HepG2 (cell line): Measurements from ENCODE around the gene GCLM. TPM values are rescaled to one million over a fixed set of nuclear protein-coding genes. Genes with fewer than 3 reads are reported as not detected.
"Not testable (repeated sequence)": the region's sequence is repeated elsewhere in the genome, so short reads cannot be mapped to it uniquely, and the experiment has no call there.

Source experiments
- ATAC-seq: fragments of 200-7000 bp; cut with Tn5 transposase; 3 replicates; pipeline ENCODE4 v1.9.1; 2020; ENCODE audit warnings: mild to moderate bottlenecking, moderate library complexity
- BruUV-seq: library from RNA; stranded (reverse); fragments of 400-500 nt; replicated peaks from 2 replicates; lab custom pipeline; 2021; lab: Mats Ljungman, UMichigan
- CTCF ChIA-PET: fragments of 300-600 bp; formaldehyde crosslinking; extraction: SDS; loops from one replicate; lab custom pipeline; 2021; ENCODE audit warnings: low total read pairs, inconsistent platforms, low intra/inter-chr PET ratio; lab: Yijun Ruan, JAX
- POLR2A ChIA-PET: fragments of 350-600 bp; sonication (Branson Sonifier 250); formaldehyde crosslinking; loops from one replicate; lab custom pipeline; 2020; ENCODE audit warnings: antibody characterized with exemption, inconsistent platforms; lab: Yijun Ruan, JAX
- DNase-seq: peaks from one replicate; pipeline ENCODE4 v3.0.0-alpha.2; 2015; ENCODE audit warnings: low spot score
- FAIRE-seq: peaks from 3 replicates; lab custom pipeline; 2011; peaks lifted over from hg19 to GRCh38; lab: Jason Lieb, UNC
- H2AFZ ChIP-seq: one replicate; pipeline ENCODE4 v1.6.1; 2011; ENCODE audit warnings: low read length, inconsistent platforms
- H3K27ac ChIP-seq: fragments of 300-600 bp; 3 replicates; pipeline ENCODE4 v1.8.0; 2011; ENCODE audit warnings: mixed run types, mild to moderate bottlenecking, mixed read lengths, low read length, inconsistent platforms; ENCODE audit not compliant: insufficient read depth; ENCODE audit errors: extremely low read length
- H3K27me3 ChIP-seq, 2 experiments: fragments of 200-600 bp in 1 of 2; 2 replicates in 1 of 2; 3 replicates in 1 of 2; pipeline versions ENCODE4 v1.6.0 to v1.8.0; 2011; ENCODE audit warnings: low read length in 2 of 2, mild to moderate bottlenecking in 2 of 2, moderate library complexity in 2 of 2, inconsistent platforms in 1 of 2; ENCODE audit not compliant: insufficient read depth in 2 of 2, control insufficient read depth in 1 of 2
- H3K36me3 ChIP-seq, 2 experiments: fragments of 200-600 bp in 1 of 2; replicated peaks in 1 of 2; 2 replicates in 1 of 2; 3 replicates in 1 of 2; pipeline versions ENCODE4 v1.5.1 to v1.8.0; 2011; ENCODE audit warnings: low read length in 2 of 2, inconsistent platforms in 1 of 2; ENCODE audit not compliant: insufficient read depth in 2 of 2, control insufficient read depth in 1 of 2
- H3K4me1 ChIP-seq: 2 replicates; pipeline ENCODE4 v1.5.1; 2012; ENCODE audit warnings: low read length, inconsistent platforms; ENCODE audit not compliant: insufficient read depth
- H3K4me2 ChIP-seq: 2 replicates; pipeline ENCODE4 v1.6.0; 2011; ENCODE audit warnings: low read depth, low read length, inconsistent platforms
- H3K4me3 ChIP-seq, 3 experiments: fragments of 200-600 bp in 1 of 3; sonication (generic), shearing (Covaris generic) in 1 of 3; replicated peaks in 1 of 3; 2 replicates each; pipeline ENCODE4 v1.5.1; 2011 to 2016; ENCODE audit warnings: low read length in 3 of 3, inconsistent platforms in 2 of 3, low read depth in 2 of 3, mild to moderate bottlenecking in 2 of 3, control low read depth in 1 of 3, mixed read lengths in 1 of 3; ENCODE audit not compliant: insufficient read depth in 1 of 3
- H3K79me2 ChIP-seq: one replicate; pipeline ENCODE4 v1.6.1; 2011; ENCODE audit warnings: low read length, inconsistent platforms; ENCODE audit not compliant: insufficient read depth
- H3K9ac ChIP-seq: 2 replicates; pipeline ENCODE4 v1.6.0; 2011; ENCODE audit warnings: mild to moderate bottlenecking, low read depth, low read length, inconsistent platforms; ENCODE audit not compliant: insufficient read depth
- H3K9me3 ChIP-seq: 2 replicates; pipeline ENCODE4 v1.5.1; 2012; ENCODE audit warnings: mild to moderate bottlenecking, low read length
- H4K20me1 ChIP-seq: 2 replicates; pipeline ENCODE4 v1.6.0; 2011; ENCODE audit warnings: inconsistent platforms, mild to moderate bottlenecking, low read length, moderate library complexity; ENCODE audit not compliant: insufficient read depth
- FOXA1 ChIP-seq, 2 experiments: fragments of 450-650 bp in 1 of 2; sonication (generic) in 1 of 2; formaldehyde crosslinking in 1 of 2; IDR thresholded peaks; 2 replicates each; pipeline versions ENCODE4 v1.4.0 to v1.6.1; 2016 to 2020; ENCODE audit warnings: missing genetic modification reagents in 1 of 2
- FOXA3 ChIP-seq: IDR thresholded peaks from 2 replicates; pipeline ENCODE4 v1.6.1; 2016; ENCODE audit warnings: missing genetic modification reagents, missing compliant biosample characterization
- HOXA3 ChIP-seq: sonication (generic); formaldehyde crosslinking; IDR thresholded peaks from 2 replicates; pipeline ENCODE4 v1.5.0; 2020; ENCODE audit warnings: missing genetic modification reagents
- SALL1 ChIP-seq: sonication (generic); formaldehyde crosslinking; IDR thresholded peaks from 2 replicates; pipeline ENCODE4 v1.8.0; 2022; ENCODE audit warnings: mild to moderate bottlenecking, missing genetic modification reagents
- TAF1 ChIP-seq: sonication (generic); formaldehyde crosslinking; IDR thresholded peaks from 2 replicates; pipeline ENCODE4 v1.4.0; 2020; ENCODE audit warnings: missing genetic modification reagents
- WGBS: methylation state at CpG from one replicate; pipeline ENCODE4 v1.1.6; 2017; ENCODE audit warnings: low lambda C conversion rate; 5-methylcytosine and 5-hydroxymethylcytosine counted together
- in situ Hi-C: cut with HindIII; loops from 2 replicates; pipeline ENCODE4 v1.10.0; 2017; ENCODE audit warnings: low pct_unique_long_range_greater_than_20kb; ENCODE audit not compliant: extremely low pct_ligation_motif_present
- intact Hi-C: fragments of 100-400 bp; cut with micrococcal nuclease; formaldehyde crosslinking; loops from one replicate; pipeline ENCODE4 v1.10.0; 2022; ENCODE audit not compliant: unreplicated experiment
- polyA plus RNA-seq, 8 experiments: library from polyadenylated mRNA; depleted of rRNA in 3 of 8; stranded (reverse) in 7 of 8; unstranded in 1 of 8; fragments of >200 nt; fragmentation: Illumina TruSeq in 4 of 8; extraction: Trizol in 4 of 8; gene quantifications; 2 replicates each; pipeline versions ENCODE4 v1.2.1 to v1.2.3, GENCODE V29; 2011 to 2016; ENCODE audit warnings: low read depth in 4 of 8, missing spikeins in 1 of 8, mixed read lengths in 1 of 8; ENCODE audit not compliant: insufficient read depth in 1 of 8
- total RNA-seq, 5 experiments: library from RNA; depleted of rRNA; stranded (reverse); fragments of >200 nt; fragmentation: Illumina TruSeq; extraction: Trizol; gene quantifications; 2 replicates each; pipeline ENCODE4 v1.2.3, GENCODE V29; 2016; ENCODE audit warnings: low read depth in 1 of 5
- TF ChIP-seq, protein P1 (sequence below): sonication (generic); formaldehyde crosslinking; IDR thresholded peaks from 2 replicates; pipeline ENCODE4 v1.4.0; 2020; ENCODE audit warnings: missing genetic modification reagents, borderline replicate concordance
- TF ChIP-seq, protein P2 (sequence below): IDR thresholded peaks from 2 replicates; pipeline ENCODE4 v1.4.0; 2020; ENCODE audit warnings: mild to moderate bottlenecking, missing genetic modification reagents
- TF ChIP-seq, protein P3 (sequence below): sonication (generic); formaldehyde crosslinking; IDR thresholded peaks from 2 replicates; pipeline ENCODE4 v1.5.1; 2020; ENCODE audit warnings: mild to moderate bottlenecking, missing genetic modification reagents, moderate library complexity
- TF ChIP-seq, protein P4 (sequence below): sonication (generic); formaldehyde crosslinking; IDR thresholded peaks from 2 replicates; pipeline ENCODE4; 2020; ENCODE audit warnings: missing genetic modification reagents, mild to moderate bottlenecking, borderline replicate concordance

Gene GCLM
- total and polyA plus RNA-seq, 2 of the 13 experiments (the other 11 are each of a cell fraction or from before 2014, with no cell fraction given) = 8.7 to 29.9 TPM

DNA sequence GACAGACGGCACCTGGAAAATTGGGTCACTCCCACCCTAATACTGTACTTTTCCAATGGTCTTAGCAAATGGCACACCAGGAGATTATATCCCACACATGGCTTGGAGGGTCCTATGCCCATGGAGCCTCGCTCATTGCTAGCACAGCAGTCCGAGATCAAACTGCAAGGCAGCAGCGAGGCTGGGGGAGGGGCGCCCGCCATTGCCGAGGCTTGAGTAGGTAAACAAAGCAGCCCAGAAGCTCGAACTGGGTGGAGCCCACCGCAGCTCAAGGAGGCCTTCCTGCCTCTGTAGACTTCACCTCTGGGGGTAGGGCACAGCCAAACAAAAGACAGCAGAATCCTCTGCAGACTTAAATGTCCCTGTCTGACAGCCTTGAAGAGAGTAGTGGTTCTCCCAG, 53.2 kb downstream of the GCLM start:
- not testable (repeated sequence) for ATAC-seq
- POLR2A ChIA-PET = interaction anchor here (1.3 to 1.9 kb wide), 2 partner anchors 10 to 13 kb away, joined by 3 to 6 read pairs; no protein-coding TSS in a partner anchor
- 11% methylated on average over 2 of the region's 9 CpGs for WGBS

More for the DNA sequence above, 53.2 kb downstream of the GCLM start:
- CTCF ChIA-PET; H3K4me1 ChIP-seq; H3K36me3 ChIP-seq; BruUV-seq; H3K9ac ChIP-seq; H3K27me3 ChIP-seq; H3K79me2 ChIP-seq; TF ChIP-seq FOXA1 (IDR thresholded peaks at IDR 0.05): not testable (repeated sequence)
- TF ChIP-seq, protein P1, sequence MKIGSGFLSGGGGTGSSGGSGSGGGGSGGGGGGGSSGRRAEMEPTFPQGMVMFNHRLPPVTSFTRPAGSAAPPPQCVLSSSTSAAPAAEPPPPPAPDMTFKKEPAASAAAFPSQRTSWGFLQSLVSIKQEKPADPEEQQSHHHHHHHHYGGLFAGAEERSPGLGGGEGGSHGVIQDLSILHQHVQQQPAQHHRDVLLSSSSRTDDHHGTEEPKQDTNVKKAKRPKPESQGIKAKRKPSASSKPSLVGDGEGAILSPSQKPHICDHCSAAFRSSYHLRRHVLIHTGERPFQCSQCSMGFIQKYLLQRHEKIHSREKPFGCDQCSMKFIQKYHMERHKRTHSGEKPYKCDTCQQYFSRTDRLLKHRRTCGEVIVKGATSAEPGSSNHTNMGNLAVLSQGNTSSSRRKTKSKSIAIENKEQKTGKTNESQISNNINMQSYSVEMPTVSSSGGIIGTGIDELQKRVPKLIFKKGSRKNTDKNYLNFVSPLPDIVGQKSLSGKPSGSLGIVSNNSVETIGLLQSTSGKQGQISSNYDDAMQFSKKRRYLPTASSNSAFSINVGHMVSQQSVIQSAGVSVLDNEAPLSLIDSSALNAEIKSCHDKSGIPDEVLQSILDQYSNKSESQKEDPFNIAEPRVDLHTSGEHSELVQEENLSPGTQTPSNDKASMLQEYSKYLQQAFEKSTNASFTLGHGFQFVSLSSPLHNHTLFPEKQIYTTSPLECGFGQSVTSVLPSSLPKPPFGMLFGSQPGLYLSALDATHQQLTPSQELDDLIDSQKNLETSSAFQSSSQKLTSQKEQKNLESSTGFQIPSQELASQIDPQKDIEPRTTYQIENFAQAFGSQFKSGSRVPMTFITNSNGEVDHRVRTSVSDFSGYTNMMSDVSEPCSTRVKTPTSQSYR (CRISPR knock-in tag) = peak; percentile 88
- TF ChIP-seq, protein P2, sequence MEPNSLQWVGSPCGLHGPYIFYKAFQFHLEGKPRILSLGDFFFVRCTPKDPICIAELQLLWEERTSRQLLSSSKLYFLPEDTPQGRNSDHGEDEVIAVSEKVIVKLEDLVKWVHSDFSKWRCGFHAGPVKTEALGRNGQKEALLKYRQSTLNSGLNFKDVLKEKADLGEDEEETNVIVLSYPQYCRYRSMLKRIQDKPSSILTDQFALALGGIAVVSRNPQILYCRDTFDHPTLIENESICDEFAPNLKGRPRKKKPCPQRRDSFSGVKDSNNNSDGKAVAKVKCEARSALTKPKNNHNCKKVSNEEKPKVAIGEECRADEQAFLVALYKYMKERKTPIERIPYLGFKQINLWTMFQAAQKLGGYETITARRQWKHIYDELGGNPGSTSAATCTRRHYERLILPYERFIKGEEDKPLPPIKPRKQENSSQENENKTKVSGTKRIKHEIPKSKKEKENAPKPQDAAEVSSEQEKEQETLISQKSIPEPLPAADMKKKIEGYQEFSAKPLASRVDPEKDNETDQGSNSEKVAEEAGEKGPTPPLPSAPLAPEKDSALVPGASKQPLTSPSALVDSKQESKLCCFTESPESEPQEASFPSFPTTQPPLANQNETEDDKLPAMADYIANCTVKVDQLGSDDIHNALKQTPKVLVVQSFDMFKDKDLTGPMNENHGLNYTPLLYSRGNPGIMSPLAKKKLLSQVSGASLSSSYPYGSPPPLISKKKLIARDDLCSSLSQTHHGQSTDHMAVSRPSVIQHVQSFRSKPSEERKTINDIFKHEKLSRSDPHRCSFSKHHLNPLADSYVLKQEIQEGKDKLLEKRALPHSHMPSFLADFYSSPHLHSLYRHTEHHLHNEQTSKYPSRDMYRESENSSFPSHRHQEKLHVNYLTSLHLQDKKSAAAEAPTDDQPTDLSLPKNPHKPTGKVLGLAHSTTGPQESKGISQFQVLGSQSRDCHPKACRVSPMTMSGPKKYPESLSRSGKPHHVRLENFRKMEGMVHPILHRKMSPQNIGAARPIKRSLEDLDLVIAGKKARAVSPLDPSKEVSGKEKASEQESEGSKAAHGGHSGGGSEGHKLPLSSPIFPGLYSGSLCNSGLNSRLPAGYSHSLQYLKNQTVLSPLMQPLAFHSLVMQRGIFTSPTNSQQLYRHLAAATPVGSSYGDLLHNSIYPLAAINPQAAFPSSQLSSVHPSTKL (CRISPR knock-in tag) = peak; percentile 16; the same call in 1 of the 2 replicates
- TF ChIP-seq HOXA3 (CRISPR knock-in tag) (0 out of 2 replicates have a peak, but pooled peaks have one; percentile 27), TAF1 (CRISPR knock-in tag) (0 out of 2 replicates have a peak, but pooled peaks have one; percentile 25), FOXA1 (CRISPR knock-in tag; IDR thresholded peaks at IDR 0.05) (peak; percentile 57), SALL1 (peak; percentile 40), FOXA3 (CRISPR knock-in tag) (peak; percentile 41; the same call in 1 of the 2 replicates)
- TF ChIP-seq, protein P3, sequence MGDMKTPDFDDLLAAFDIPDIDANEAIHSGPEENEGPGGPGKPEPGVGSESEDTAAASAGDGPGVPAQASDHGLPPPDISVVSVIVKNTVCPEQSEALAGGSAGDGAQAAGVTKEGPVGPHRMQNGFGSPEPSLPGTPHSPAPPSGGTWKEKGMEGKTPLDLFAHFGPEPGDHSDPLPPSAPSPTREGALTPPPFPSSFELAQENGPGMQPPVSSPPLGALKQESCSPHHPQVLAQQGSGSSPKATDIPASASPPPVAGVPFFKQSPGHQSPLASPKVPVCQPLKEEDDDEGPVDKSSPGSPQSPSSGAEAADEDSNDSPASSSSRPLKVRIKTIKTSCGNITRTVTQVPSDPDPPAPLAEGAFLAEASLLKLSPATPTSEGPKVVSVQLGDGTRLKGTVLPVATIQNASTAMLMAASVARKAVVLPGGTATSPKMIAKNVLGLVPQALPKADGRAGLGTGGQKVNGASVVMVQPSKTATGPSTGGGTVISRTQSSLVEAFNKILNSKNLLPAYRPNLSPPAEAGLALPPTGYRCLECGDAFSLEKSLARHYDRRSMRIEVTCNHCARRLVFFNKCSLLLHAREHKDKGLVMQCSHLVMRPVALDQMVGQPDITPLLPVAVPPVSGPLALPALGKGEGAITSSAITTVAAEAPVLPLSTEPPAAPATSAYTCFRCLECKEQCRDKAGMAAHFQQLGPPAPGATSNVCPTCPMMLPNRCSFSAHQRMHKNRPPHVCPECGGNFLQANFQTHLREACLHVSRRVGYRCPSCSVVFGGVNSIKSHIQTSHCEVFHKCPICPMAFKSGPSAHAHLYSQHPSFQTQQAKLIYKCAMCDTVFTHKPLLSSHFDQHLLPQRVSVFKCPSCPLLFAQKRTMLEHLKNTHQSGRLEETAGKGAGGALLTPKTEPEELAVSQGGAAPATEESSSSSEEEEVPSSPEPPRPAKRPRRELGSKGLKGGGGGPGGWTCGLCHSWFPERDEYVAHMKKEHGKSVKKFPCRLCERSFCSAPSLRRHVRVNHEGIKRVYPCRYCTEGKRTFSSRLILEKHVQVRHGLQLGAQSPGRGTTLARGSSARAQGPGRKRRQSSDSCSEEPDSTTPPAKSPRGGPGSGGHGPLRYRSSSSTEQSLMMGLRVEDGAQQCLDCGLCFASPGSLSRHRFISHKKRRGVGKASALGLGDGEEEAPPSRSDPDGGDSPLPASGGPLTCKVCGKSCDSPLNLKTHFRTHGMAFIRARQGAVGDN (CRISPR knock-in tag) = peak; percentile 46
- TF ChIP-seq, protein P4, sequence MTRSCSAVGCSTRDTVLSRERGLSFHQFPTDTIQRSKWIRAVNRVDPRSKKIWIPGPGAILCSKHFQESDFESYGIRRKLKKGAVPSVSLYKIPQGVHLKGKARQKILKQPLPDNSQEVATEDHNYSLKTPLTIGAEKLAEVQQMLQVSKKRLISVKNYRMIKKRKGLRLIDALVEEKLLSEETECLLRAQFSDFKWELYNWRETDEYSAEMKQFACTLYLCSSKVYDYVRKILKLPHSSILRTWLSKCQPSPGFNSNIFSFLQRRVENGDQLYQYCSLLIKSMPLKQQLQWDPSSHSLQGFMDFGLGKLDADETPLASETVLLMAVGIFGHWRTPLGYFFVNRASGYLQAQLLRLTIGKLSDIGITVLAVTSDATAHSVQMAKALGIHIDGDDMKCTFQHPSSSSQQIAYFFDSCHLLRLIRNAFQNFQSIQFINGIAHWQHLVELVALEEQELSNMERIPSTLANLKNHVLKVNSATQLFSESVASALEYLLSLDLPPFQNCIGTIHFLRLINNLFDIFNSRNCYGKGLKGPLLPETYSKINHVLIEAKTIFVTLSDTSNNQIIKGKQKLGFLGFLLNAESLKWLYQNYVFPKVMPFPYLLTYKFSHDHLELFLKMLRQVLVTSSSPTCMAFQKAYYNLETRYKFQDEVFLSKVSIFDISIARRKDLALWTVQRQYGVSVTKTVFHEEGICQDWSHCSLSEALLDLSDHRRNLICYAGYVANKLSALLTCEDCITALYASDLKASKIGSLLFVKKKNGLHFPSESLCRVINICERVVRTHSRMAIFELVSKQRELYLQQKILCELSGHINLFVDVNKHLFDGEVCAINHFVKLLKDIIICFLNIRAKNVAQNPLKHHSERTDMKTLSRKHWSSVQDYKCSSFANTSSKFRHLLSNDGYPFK (CRISPR knock-in tag) = peak; percentile 73; the same call in 1 of the 2 replicates
- TF ChIP-seq, all 625 proteins: peak for 9; not testable (repeated sequence) for 616
- Histone ChIP-seq H3K4me3 (peak overlapping the region in 1 of 3 experiments; percentile 23; a peak in 1 of 6 replicates), H3K4me2 (peak overlapping the region; percentile 51)
- H3K9me3 ChIP-seq, intact Hi-C loops, H4K20me1 ChIP-seq, H2AFZ ChIP-seq, FAIRE-seq, H3K27ac ChIP-seq, DNase-seq, in situ Hi-C loops: not testable (repeated sequence)
